Stimulated activated CD4-positive, alpha-beta T cell treated with anti-CD3 and anti-CD28 coated beads, Interleukin-2, amount 100 ng/mL, for 48 hours (primary cell): ENCODE data around the gene ACAD9.

Source experiments
- DNase-seq, 2 donors: peaks; one replicate each; pipeline ENCODE4 v3.0.0-alpha.2; 2020

The ACAD9 gene

GRCh38 chr3:128942161-128942952 is 62.9 kb downstream of the ACAD9 start:
- no peak for DNase-seq

- no peak for DNase-seq
Measured at GRCh38 chr3:128945041-128945877, 65.8 kb downstream of the ACAD9 start.

GRCh38 chr3:128945878-128946175 is 66.4 kb downstream of the ACAD9 start:
- DNase-seq: no peak

GRCh38 chr3:128946411-128946810 is 67.0 kb downstream of the ACAD9 start:
- DNase-seq: no peak

- no peak for DNase-seq
Measured at GRCh38 chr3:128949158-128949557, 69.7 kb downstream of the ACAD9 start.

GRCh38 chr3:128950223-128950938 is 71.0 kb downstream of the ACAD9 start:
- no peak for DNase-seq

- no peak for DNase-seq
Measured at GRCh38 chr3:128956440-128956839, 77.0 kb downstream of the ACAD9 start.
